ENCODE data around the gene MAGEA4.

Gene MAGEA4

DNA sequence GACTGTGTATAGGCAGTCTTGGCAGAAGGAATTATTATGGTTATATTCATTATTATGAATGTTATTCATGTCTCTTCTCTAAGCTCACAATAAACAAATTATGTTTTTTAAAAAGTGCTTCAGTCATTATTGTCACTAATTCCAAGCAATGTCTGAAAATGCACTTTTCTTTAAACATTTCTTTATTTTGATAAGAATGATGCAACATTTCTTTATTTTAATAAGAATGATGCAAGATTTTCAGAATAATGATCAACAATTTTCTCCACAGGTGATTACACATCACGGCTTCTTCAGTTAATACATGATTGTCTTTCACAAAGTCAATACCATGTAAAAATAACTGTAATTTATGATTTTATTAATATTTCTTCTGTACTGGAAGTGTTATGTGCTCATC, 22.7 kb downstream of the MAGEA4 start:
- DNase-seq, result no peak

DNA sequence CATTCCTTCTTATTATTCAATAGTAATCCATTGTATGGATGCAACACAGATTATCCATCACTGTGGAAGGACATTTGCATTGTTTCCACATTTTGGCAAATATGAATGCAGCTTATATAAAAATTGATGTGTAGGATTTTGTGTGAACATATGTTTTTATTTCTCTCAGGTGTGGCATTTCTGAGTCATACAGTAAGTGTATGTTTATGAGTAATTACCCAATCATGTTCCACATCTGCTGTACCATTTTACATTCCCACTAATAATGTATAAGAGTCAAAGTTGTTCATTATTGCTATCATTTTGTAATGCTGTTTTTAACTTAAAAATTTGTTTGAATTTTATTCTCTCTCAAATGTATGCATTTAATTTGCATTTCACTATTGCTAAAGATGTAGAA, 25.5 kb downstream of the MAGEA4 start:
- no peak for DNase-seq

DNA sequence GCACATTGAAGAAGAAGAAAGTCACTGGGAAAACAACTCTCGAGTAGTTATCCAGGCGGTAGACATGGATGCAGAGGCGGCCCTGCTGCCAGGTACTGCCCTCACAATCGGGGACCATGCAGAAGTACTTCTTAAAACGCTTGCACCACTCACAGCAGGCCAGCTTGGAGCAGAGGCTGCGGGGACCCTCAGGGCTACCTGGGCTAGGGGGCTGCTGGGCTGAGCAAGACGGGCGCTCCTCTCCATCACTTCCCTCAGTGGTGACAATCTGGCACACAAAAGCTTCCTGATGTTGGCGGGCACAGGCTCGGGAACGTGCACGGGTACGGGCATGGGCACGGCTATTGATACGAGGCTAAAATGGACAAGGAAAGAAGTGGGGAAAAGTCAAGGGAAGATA, 42.0 kb downstream of the MAGEA4 start:
- no peak for DNase-seq

DNA sequence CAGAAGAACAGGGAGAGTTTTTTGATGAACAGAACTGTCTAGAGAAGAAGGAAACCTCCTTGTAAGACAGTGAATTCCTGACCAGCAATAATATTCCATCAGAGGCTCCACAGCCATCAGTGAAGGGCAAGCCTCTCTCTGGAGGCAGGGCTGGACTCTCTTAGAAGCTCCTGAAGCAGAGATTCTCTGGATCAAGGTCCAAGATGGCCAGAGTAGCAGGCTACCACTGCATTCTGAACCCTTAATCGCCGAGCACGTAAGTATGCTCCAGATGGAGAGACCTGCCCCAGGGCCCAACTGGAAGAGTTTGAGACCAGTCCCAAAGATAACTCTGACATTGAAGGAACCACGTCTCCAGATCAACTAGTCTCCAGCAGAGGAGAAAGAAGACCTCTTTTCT, 45.4 kb downstream of the MAGEA4 start:
- no peak for DNase-seq

DNA sequence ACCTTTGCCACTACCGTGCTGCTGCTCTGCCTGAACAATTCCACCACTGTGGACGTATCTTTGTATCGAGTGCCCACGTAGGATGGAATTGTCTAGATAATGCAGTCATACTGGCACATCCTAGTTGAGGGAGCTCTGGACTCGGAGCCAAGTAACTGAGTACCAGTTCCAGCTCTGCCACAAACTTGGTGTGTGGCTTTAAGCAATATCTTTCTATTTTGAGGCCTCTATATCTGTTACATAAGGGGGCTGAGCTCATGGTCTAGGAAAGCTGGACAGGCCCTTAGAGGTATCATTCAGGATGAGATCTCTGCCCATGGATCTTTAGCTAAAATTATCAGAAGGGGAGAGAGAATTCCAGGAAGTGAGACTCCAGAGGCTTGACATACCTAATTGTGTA, 49.3 kb downstream of the MAGEA4 start:
- no peak for DNase-seq

- no peak for DNase-seq
Measured at GRCh38 chrX:151966236-151966635, 53.5 kb downstream of the MAGEA4 start.

DNA sequence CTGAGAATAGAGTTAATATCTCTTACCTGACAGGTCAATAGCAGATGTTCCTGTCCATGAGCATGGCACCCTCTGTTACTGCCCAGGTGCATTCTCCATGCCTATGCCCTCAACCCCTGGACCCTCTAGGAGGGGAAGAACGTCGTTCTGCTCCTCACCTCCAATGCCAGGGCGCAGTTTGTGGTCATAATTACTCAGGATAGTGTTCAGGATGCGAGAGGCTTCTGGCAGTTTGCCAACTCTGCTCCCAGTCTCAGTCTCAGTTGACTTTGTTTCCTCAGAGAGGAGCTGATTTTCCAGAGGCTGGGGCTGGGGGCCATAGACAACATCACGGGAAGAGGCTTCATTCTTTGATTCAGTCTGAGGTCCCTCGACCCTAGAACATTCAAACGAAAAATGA, 57.3 kb downstream of the MAGEA4 start:
- DNase-seq, result no peak

DNA sequence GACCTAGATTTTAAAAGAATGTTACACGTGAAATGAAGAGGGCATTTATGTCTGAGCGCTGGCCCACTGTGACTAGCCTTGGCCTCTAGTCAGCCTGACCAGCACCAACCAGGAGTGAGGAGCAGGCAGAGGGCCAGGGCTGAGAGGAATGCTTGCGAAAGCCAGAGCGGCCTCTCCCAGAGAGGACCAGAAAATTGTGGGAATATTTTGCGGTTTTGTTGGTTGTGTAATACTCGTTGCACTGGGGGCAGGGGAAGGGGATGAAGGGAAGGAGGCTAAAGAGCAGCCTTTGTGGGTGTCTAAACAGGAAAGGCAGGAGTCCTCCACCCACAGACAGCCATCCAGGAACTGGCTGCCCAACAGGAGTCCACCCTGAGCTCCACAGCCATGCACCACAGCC, 58.0 kb downstream of the MAGEA4 start:
- no peak for DNase-seq

DNA sequence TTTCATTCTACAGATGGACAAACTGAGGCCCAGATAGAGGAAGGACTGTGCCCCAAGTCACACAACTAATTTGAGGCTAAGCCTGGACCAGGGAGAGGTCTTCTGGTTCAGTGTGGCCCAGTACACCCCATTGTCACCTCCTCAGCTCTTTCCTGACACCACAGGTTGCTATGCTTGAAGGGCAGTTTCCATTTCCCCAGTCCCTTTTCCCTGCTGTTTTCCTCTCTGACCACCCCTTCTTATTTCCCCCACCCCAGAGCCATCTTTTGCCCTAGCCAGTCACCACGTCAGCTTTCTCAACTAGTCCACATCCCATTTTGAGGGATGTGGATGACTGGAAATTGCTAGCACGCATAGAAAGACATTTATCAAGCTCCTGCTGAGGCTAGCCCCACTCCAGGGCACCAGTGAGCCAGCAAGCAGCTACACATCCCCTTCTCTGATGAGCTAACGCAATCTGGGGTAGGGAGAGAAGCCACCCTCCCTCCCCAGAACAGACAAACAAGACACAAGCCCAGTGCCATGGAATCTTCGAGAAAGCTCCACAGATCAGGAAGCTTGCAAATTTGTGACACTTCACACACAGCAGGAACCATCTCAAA, 60.5 kb downstream of the MAGEA4 start:
- no peak for DNase-seq

GRCh38 chrX:151973851-151974335, 61.2 kb downstream of the MAGEA4 start:
- DNase-seq, result no peak
